Esophagus muscularis mucosa (tissue), 4 donors: ENCODE measurements around the gene SOX2. TPM values are rescaled to one million over a fixed set of nuclear protein-coding genes. Genes with fewer than 3 reads are reported as not detected.

Experiments
- DNase-seq: peaks from one replicate; pipeline ENCODE4 v3.0.0-alpha.2; 2017; ENCODE audit errors: extremely low spot score
- H3K27ac ChIP-seq, 4 donors: fragments of 200-600 bp; sonication (generic); replicated peaks in 1 of 4; 1 replicate in 3 of 4; 2 replicates in 1 of 4; pipeline ENCODE4 v1.5.1; 2016 to 2019; ENCODE audit warnings: mild to moderate bottlenecking in 1 of 4
- H3K27me3 ChIP-seq, 4 donors: fragments of 200-600 bp; sonication (generic); one replicate each; pipeline versions ENCODE4 v1.5.1 to v1.6.0; 2016 to 2019
- H3K36me3 ChIP-seq, 4 donors: fragments of 200-600 bp; sonication (generic); one replicate each; pipeline ENCODE4 v1.5.1; 2016 to 2019
- H3K4me1 ChIP-seq, 4 donors: fragments of 200-600 bp; sonication (generic); one replicate each; pipeline ENCODE4 v1.5.1; 2016 to 2019
- H3K4me3 ChIP-seq, 4 donors: fragments of 200-600 bp; sonication (generic); 1 replicate in 2 of 4; 2 replicates in 2 of 4; pipeline ENCODE4 v1.5.1; 2016 to 2019; ENCODE audit warnings: mild to moderate bottlenecking in 4 of 4, moderate library complexity in 1 of 4
- H3K9me3 ChIP-seq, 4 donors: fragments of 200-600 bp; sonication (generic); 1 replicate in 3 of 4; 2 replicates in 1 of 4; pipeline ENCODE4 v1.5.1; 2016 to 2019
- CTCF ChIP-seq, 3 experiments: fragments of 200-600 bp in 2 of 3; fragments of 450-650 bp in 1 of 3; sonication (generic) in 2 of 3; IDR thresholded peaks; one replicate each; pipeline ENCODE4 v1.5.1; 2017 to 2019; ENCODE audit warnings: antibody characterized with exemption in 3 of 3, mild to moderate bottlenecking in 2 of 3, moderate library complexity in 1 of 3
- EP300 ChIP-seq: sonication (generic); formaldehyde crosslinking; IDR thresholded peaks from one replicate; pipeline ENCODE4 v1.6.1; 2017; ENCODE audit warnings: antibody characterized with exemption
- POLR2A ChIP-seq: fragments of 450-650 bp; IDR thresholded peaks from one replicate; pipeline ENCODE4 v1.6.1; 2017; ENCODE audit warnings: antibody characterized with exemption, moderate library complexity, mild to moderate bottlenecking, low read depth
- POLR2AphosphoS5 ChIP-seq, 2 donors: sonication (generic); formaldehyde crosslinking; IDR thresholded peaks; one replicate each; pipeline ENCODE4 v1.6.1; 2017; ENCODE audit warnings: antibody characterized with exemption in 2 of 2
- WGBS: methylation state at CpG from one replicate; pipeline ENCODE4 v1.1.5; 2018; 5-methylcytosine and 5-hydroxymethylcytosine counted together
- intact Hi-C: fragments of 100-400 bp; cut with DNase I; formaldehyde crosslinking; loops from one replicate; pipeline ENCODE4 v1.15.1; 2023
- total RNA-seq, 4 donors: library from RNA; depleted of rRNA; stranded (reverse); fragments of >200 nt; gene quantifications; one replicate each; pipeline versions ENCODE4 v1.1.0 to v1.2.1, GENCODE V29; 2016

SOX2 gene
- total RNA-seq, 4 donors from 2014 or later: 2.5 to 7.3 (median 4.0) TPM

GRCh38 chr3:181725131-181725731 lies 13.5 kb downstream of the SOX2 start:
- H3K9me3 ChIP-seq: peaks cover 0 to 3% (median 0%) of the 10 kb centered on the region in 4 donors
- H3K27ac ChIP-seq: no peak overlapping the region
- no peak for TF ChIP-seq POLR2AphosphoS5 (IDR thresholded peaks at IDR 0.05)
- TF ChIP-seq POLR2A: no peak
- TF ChIP-seq CTCF (IDR thresholded peaks at IDR 0.05): no peak
- TF ChIP-seq EP300: no peak
- 8% methylated on average over 24 of the region's 24 CpGs for WGBS
- peaks cover 8 to 99% (median 88%) of the 10 kb centered on the region in 4 donors for H3K27me3 ChIP-seq
- no peak overlapping the region for H3K4me3 ChIP-seq
- H3K36me3 ChIP-seq: no peaks in the 10 kb centered on the region
- no peak for DNase-seq
- peaks cover 7 to 35% (median 28%) of the 10 kb centered on the region in 4 donors for H3K4me1 ChIP-seq
- intact Hi-C loops: no loop called here

GRCh38 chr3:181725830-181726229 lies 14.1 kb downstream of the SOX2 start:
- Histone ChIP-seq H3K4me1 (peaks cover 7 to 35% (median 26%) of the 10 kb centered on the region in 4 donors), H3K27me3 (peaks cover 8 to 93% (median 84%) of the 10 kb centered on the region in 4 donors), H3K9me3 (peaks cover 0 to 3% (median 0%) of the 10 kb centered on the region in 4 donors), H3K36me3 (no peaks in the 10 kb centered on the region), H3K27ac (peak overlapping the region in 1 of 4 donors; percentile 48), H3K4me3 (peak overlapping the region in 3 of 4 donors; percentile 39 to 54 (median 43))
- TF ChIP-seq POLR2AphosphoS5 (IDR thresholded peaks at IDR 0.05) (no peak), POLR2A (no peak), EP300 (no peak), CTCF (IDR thresholded peaks at IDR 0.05) (no peak)
- no peak for DNase-seq
- intact Hi-C loops: no loop called here
- 16% methylated on average over 12 of the region's 15 CpGs for WGBS

GRCh38 chr3:181726351-181727330 lies 14.9 kb downstream of the SOX2 start:
- no peak for DNase-seq
- H3K27me3 ChIP-seq: peaks cover 8 to 89% (median 79%) of the 10 kb centered on the region in 4 donors
- intact Hi-C loops: no loop called here
- TF ChIP-seq POLR2A (no peak), POLR2AphosphoS5 (IDR thresholded peaks at IDR 0.05) (no peak), CTCF (IDR thresholded peaks at IDR 0.05) (no peak), EP300 (no peak)
- WGBS: 11% methylated on average over 55 of the region's 62 CpGs
- H3K27ac ChIP-seq: peak overlapping the region in 3 of 4 donors; percentile 7 to 48 (median 19)
- no peaks in the 10 kb centered on the region for H3K36me3 ChIP-seq
- H3K9me3 ChIP-seq: peaks cover 0 to 3% (median 0%) of the 10 kb centered on the region in 4 donors
- peaks cover 7 to 35% (median 26%) of the 10 kb centered on the region in 4 donors for H3K4me1 ChIP-seq
- H3K4me3 ChIP-seq: peak overlapping the region; percentile 39 to 54 (median 42)

- TF ChIP-seq POLR2AphosphoS5 (IDR thresholded peaks at IDR 0.05) (no peak), EP300 (no peak), CTCF (IDR thresholded peaks at IDR 0.05) (no peak)
- Histone ChIP-seq H3K27ac (peak overlapping the region in 3 of 4 donors; percentile 7 to 21 (median 19)), H3K9me3 (peaks cover 0 to 3% (median 0%) of the 10 kb centered on the region in 4 donors), H3K4me1 (peaks cover 7 to 35% (median 26%) of the 10 kb centered on the region in 4 donors), H3K36me3 (no peaks in the 10 kb centered on the region), H3K27me3 (peaks cover 8 to 87% (median 72%) of the 10 kb centered on the region in 4 donors), H3K4me3 (peak overlapping the region; percentile 39 to 54 (median 42))
- DNase-seq: no peak
- WGBS: 10% methylated on average over 24 of the region's 24 CpGs
- intact Hi-C loops: no loop called here
Measured at GRCh38 chr3:181727341-181728032, 15.8 kb downstream of the SOX2 start.
